Measurements from ENCODE around the gene C17orf107. TPM values are rescaled to one million over a fixed set of nuclear protein-coding genes. Genes with fewer than 3 reads are reported as not detected.

C17orf107 gene
- total and polyA plus RNA-seq, 2 of the 13 experiments (the other 11 are each of a cell fraction or from before 2014, with no cell fraction given) = 0.20 to 0.59 TPM

DNA sequence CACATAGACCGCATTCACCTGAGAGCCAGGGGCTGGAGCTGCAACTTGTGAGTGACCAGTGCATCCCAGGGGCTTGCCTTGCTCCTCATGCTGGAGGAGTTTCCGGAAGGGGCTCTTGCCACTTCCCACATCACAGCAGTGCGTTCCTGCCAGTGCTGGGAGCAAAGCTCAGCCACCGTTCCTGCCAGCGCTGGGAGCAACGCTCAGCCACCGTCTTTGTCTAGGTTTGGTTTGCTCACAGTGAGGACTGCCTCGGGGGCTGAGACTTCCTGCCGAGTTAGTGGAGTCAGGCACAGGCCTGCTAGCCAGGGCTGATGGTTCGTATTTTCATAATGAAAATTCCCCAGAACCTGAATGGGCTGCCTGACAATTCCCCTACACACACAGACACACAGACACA, 9.0 kb downstream of the C17orf107 start (continued):
- TF ChIP-seq, protein P1, sequence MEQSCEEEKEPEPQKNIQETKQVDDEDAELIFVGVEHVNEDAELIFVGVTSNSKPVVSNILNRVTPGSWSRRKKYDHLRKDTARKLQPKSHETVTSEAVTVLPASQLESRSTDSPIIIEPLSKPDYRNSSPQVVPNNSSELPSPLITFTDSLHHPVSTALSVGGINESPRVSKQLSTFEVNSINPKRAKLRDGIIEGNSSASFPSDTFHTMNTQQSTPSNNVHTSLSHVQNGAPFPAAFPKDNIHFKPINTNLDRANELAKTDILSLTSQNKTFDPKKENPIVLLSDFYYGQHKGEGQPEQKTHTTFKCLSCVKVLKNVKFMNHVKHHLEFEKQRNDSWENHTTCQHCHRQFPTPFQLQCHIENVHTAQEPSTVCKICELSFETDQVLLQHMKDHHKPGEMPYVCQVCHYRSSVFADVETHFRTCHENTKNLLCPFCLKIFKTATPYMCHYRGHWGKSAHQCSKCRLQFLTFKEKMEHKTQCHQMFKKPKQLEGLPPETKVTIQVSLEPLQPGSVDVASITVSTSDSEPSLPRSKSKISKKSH (CRISPR knock-in tag; IDR thresholded peaks at IDR 0.05; ENCODE audit: borderline replicate concordance) = no peak
- TF ChIP-seq CHCHD3 (CRISPR knock-in tag; IDR thresholded peaks at IDR 0.05) (no peak), TAF15 (IDR thresholded peaks at IDR 0.05; ENCODE audit: low read depth, low read length, poor library complexity, severe bottlenecking) (no peak), SAFB2 (CRISPR knock-in tag; IDR thresholded peaks at IDR 0.05; ENCODE audit: borderline replicate concordance, low read depth) (no peak), KDM5B (CRISPR knock-in tag; IDR thresholded peaks at IDR 0.05; ENCODE audit: borderline replicate concordance) (peak; percentile 5; the same call in 1 of the 2 replicates), TARDBP (CRISPR knock-in tag; IDR thresholded peaks at IDR 0.05) (peak; percentile 37; the same call in 1 of the 2 replicates), MTA3 (CRISPR knock-in tag; IDR thresholded peaks at IDR 0.05) (no peak), ZNF460 (CRISPR knock-in tag; IDR thresholded peaks at IDR 0.05; ENCODE audit: borderline replicate concordance) (no peak), ZNF607 (CRISPR knock-in tag; IDR thresholded peaks at IDR 0.05; ENCODE audit: borderline replicate concordance) (0 out of 2 replicates have a peak, but pooled peaks have one; percentile 4), ZNF331 (CRISPR knock-in tag; IDR thresholded peaks at IDR 0.05) (peak; percentile 68; the same call in 1 of the 2 replicates), IRX3 (CRISPR knock-in tag; IDR thresholded peaks at IDR 0.05; ENCODE audit: borderline replicate concordance, low read depth) (no peak), POLR2G (IDR thresholded peaks at IDR 0.05; ENCODE audit: low read depth, low read length) (peak; percentile 73), MEF2D (CRISPR knock-in tag; IDR thresholded peaks at IDR 0.05) (no peak)
- TF ChIP-seq, protein P2, sequence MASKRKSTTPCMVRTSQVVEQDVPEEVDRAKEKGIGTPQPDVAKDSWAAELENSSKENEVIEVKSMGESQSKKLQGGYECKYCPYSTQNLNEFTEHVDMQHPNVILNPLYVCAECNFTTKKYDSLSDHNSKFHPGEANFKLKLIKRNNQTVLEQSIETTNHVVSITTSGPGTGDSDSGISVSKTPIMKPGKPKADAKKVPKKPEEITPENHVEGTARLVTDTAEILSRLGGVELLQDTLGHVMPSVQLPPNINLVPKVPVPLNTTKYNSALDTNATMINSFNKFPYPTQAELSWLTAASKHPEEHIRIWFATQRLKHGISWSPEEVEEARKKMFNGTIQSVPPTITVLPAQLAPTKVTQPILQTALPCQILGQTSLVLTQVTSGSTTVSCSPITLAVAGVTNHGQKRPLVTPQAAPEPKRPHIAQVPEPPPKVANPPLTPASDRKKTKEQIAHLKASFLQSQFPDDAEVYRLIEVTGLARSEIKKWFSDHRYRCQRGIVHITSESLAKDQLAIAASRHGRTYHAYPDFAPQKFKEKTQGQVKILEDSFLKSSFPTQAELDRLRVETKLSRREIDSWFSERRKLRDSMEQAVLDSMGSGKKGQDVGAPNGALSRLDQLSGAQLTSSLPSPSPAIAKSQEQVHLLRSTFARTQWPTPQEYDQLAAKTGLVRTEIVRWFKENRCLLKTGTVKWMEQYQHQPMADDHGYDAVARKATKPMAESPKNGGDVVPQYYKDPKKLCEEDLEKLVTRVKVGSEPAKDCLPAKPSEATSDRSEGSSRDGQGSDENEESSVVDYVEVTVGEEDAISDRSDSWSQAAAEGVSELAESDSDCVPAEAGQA (IDR thresholded peaks at IDR 0.05; ENCODE audit: low read depth) = no peak
- TF ChIP-seq, protein P2 (CRISPR knock-in tag; IDR thresholded peaks at IDR 0.05; ENCODE audit: borderline replicate concordance) = no peak
- TF ChIP-seq, protein P3, sequence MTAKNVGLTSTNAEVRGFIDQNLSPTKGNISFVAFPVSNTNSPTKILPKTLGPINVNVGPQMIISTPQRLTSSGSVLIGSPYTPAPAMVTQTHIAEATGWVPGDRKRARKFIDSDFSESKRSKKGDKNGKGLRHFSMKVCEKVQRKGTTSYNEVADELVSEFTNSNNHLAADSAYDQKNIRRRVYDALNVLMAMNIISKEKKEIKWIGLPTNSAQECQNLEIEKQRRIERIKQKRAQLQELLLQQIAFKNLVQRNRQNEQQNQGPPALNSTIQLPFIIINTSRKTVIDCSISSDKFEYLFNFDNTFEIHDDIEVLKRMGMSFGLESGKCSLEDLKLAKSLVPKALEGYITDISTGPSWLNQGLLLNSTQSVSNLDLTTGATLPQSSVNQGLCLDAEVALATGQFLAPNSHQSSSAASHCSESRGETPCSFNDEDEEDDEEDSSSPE (CRISPR knock-in tag; IDR thresholded peaks at IDR 0.05) = peak; percentile 50; the same call in 1 of the 2 replicates
- TF ChIP-seq, protein P4, sequence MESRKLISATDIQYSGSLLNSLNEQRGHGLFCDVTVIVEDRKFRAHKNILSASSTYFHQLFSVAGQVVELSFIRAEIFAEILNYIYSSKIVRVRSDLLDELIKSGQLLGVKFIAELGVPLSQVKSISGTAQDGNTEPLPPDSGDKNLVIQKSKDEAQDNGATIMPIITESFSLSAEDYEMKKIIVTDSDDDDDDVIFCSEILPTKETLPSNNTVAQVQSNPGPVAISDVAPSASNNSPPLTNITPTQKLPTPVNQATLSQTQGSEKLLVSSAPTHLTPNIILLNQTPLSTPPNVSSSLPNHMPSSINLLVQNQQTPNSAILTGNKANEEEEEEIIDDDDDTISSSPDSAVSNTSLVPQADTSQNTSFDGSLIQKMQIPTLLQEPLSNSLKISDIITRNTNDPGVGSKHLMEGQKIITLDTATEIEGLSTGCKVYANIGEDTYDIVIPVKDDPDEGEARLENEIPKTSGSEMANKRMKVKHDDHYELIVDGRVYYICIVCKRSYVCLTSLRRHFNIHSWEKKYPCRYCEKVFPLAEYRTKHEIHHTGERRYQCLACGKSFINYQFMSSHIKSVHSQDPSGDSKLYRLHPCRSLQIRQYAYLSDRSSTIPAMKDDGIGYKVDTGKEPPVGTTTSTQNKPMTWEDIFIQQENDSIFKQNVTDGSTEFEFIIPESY (CRISPR knock-in tag; IDR thresholded peaks at IDR 0.05) = no peak; the same call in 1 of the 2 replicates

Measured in HepG2 (cell line).